ENCODE measurements around the gene KYAT1. TPM values are rescaled to one million over a fixed set of nuclear protein-coding genes. Genes with fewer than 3 reads are reported as not detected.

Gene KYAT1
- total RNA-seq, 4 donors from 2014 or later, result 1.6 to 3.5 TPM; not detected in 2

- no peak for TF ChIP-seq CTCF (IDR thresholded peaks at IDR 0.05)
- peak in 2 of 3 donors; percentile 16 to 32 for TF ChIP-seq POLR2AphosphoS5 (IDR thresholded peaks at IDR 0.05)
- no peak for TF ChIP-seq EP300 (IDR thresholded peaks at IDR 0.05; ENCODE audit: low read depth)
- no peak for TF ChIP-seq POLR2A (IDR thresholded peaks at IDR 0.05)
- no peaks in the 10 kb centered on the region for H3K27me3 ChIP-seq
- 61% methylated on average over 8 of the region's 8 CpGs; no CpG with 5 or more reads in 1 of the 2 donors for WGBS, 2 donors (ENCODE audit: low coverage in 1 of 2)
- peaks cover 0 to 20% (median 8%) of the 10 kb centered on the region in 4 donors for H3K36me3 ChIP-seq
- H3K9me3 ChIP-seq, result no peaks in the 10 kb centered on the region
- H3K4me1 ChIP-seq, result peaks cover 36 to 41% (median 38%) of the 10 kb centered on the region in 4 donors
- intact Hi-C loops (cut with DNase I; ENCODE audit: low total_unique reads), result no loop called here
- no peak for DNase-seq
- in situ Hi-C loops (cut with MboI; ENCODE audit: low pct_ligation_motif_present in 1 of 4, low pct_unique_long_range_greater_than_20kb in 1 of 4, low sequenced_read_pairs in 3 of 4), result no loop called here
- H3K4me3 ChIP-seq, result no peak overlapping the region
- H3K27ac ChIP-seq, result peak overlapping the region; percentile 22 to 68 (median 64)
These were observed 29.8 kb upstream of the KYAT1 start for GRCh38 chr9:128911529-128912035.

GRCh38 chr9:128910906-128911305 lies 29.2 kb upstream of the KYAT1 start:
- peaks cover 0 to 20% (median 8%) of the 10 kb centered on the region in 4 donors for H3K36me3 ChIP-seq
- no peak overlapping the region for H3K4me3 ChIP-seq
- H3K27me3 ChIP-seq, result no peaks in the 10 kb centered on the region
- H3K4me1 ChIP-seq, result peaks cover 29 to 34% (median 31%) of the 10 kb centered on the region in 4 donors
- no peaks in the 10 kb centered on the region for H3K9me3 ChIP-seq
- 92% methylated on average over 6 of the region's 6 CpGs; no CpG with 5 or more reads in 1 of the 2 donors for WGBS, 2 donors (ENCODE audit: low coverage in 1 of 2)
- no peak for DNase-seq
- TF ChIP-seq POLR2A (IDR thresholded peaks at IDR 0.05) (no peak), CTCF (IDR thresholded peaks at IDR 0.05) (no peak), POLR2AphosphoS5 (IDR thresholded peaks at IDR 0.05) (no peak), EP300 (IDR thresholded peaks at IDR 0.05; ENCODE audit: low read depth) (no peak)
- in situ Hi-C loops (cut with MboI; ENCODE audit: low pct_ligation_motif_present in 1 of 4, low pct_unique_long_range_greater_than_20kb in 1 of 4, low sequenced_read_pairs in 3 of 4) (no loop called here), intact Hi-C loops (cut with DNase I; ENCODE audit: low total_unique reads) (no loop called here)
- H3K27ac ChIP-seq, result peak overlapping the region; percentile 22 to 68 (median 64)

- no peak overlapping the region for H3K4me3 ChIP-seq
- WGBS, 2 donors (ENCODE audit: low coverage in 1 of 2), result 84% methylated on average over 4 of the region's 4 CpGs; no CpG with 5 or more reads in 1 of the 2 donors
- DNase-seq, result no peak
- TF ChIP-seq EP300 (IDR thresholded peaks at IDR 0.05; ENCODE audit: low read depth), result no peak
- TF ChIP-seq CTCF (IDR thresholded peaks at IDR 0.05), result no peak
- no peak for TF ChIP-seq POLR2A (IDR thresholded peaks at IDR 0.05)
- TF ChIP-seq POLR2AphosphoS5 (IDR thresholded peaks at IDR 0.05), result no peak
- H3K9me3 ChIP-seq, result no peaks in the 10 kb centered on the region
- in situ Hi-C loops (cut with MboI; ENCODE audit: low pct_ligation_motif_present in 1 of 4, low pct_unique_long_range_greater_than_20kb in 1 of 4, low sequenced_read_pairs in 3 of 4) (no loop called here), intact Hi-C loops (cut with DNase I; ENCODE audit: low total_unique reads) (no loop called here)
- H3K27me3 ChIP-seq, result no peaks in the 10 kb centered on the region
- peaks cover 28 to 31% (median 30%) of the 10 kb centered on the region in 4 donors for H3K4me1 ChIP-seq
- no peak overlapping the region for H3K27ac ChIP-seq
- H3K36me3 ChIP-seq, result peaks cover 0 to 20% (median 8%) of the 10 kb centered on the region in 4 donors
These were observed 28.1 kb upstream of the KYAT1 start for GRCh38 chr9:128909859-128910258.

- Histone ChIP-seq H3K27me3 (no peaks in the 10 kb centered on the region), H3K4me1 (peaks cover 25 to 28% (median 27%) of the 10 kb centered on the region in 4 donors), H3K27ac (no peak overlapping the region), H3K9me3 (no peaks in the 10 kb centered on the region), H3K36me3 (peaks cover 0 to 20% (median 8%) of the 10 kb centered on the region in 4 donors), H3K4me3 (no peak overlapping the region)
- in situ Hi-C loops (cut with MboI; ENCODE audit: low pct_ligation_motif_present in 1 of 4, low pct_unique_long_range_greater_than_20kb in 1 of 4, low sequenced_read_pairs in 3 of 4) (no loop called here), intact Hi-C loops (cut with DNase I; ENCODE audit: low total_unique reads) (no loop called here)
- 97% methylated on average over 21 of the region's 24 CpGs; no CpG with 5 or more reads in 1 of the 2 donors for WGBS, 2 donors (ENCODE audit: low coverage in 1 of 2)
- no peak for TF ChIP-seq EP300 (IDR thresholded peaks at IDR 0.05; ENCODE audit: low read depth)
- no peak for TF ChIP-seq CTCF (IDR thresholded peaks at IDR 0.05)
- no peak for TF ChIP-seq POLR2AphosphoS5 (IDR thresholded peaks at IDR 0.05)
- TF ChIP-seq POLR2A (IDR thresholded peaks at IDR 0.05), result no peak
- DNase-seq, result no peak
These were observed 26.6 kb upstream of the KYAT1 start for GRCh38 chr9:128908372-128908771.
